GM19193 (cell line): ENCODE data around the gene WDR72.

Experiments used
- POLR2A ChIP-seq: IDR thresholded peaks from 4 replicates; pipeline ENCODE4 v1.6.1; 2011; ENCODE audit not compliant: insufficient read depth, insufficient read length; ENCODE audit errors: extremely low read depth

WDR72 gene

GRCh38 chr15:53721334-53722087, 38.0 kb downstream of the WDR72 start:
- TF ChIP-seq POLR2A, result no peak

- TF ChIP-seq POLR2A, result no peak
Observed at GRCh38 chr15:53716909-53717876, 42.3 kb downstream of the WDR72 start.

- TF ChIP-seq POLR2A, result no peak
Observed at GRCh38 chr15:53713218-53713617, 46.2 kb downstream of the WDR72 start.

- no peak for TF ChIP-seq POLR2A
Observed at GRCh38 chr15:53710906-53711305, 48.6 kb downstream of the WDR72 start.

- TF ChIP-seq POLR2A, result no peak
Observed at GRCh38 chr15:53709821-53710220, 49.6 kb downstream of the WDR72 start.

GRCh38 chr15:53695365-53695764, 64.1 kb downstream of the WDR72 start:
- TF ChIP-seq POLR2A, result no peak

- no peak for TF ChIP-seq POLR2A
Observed at GRCh38 chr15:53694476-53694874, 65.0 kb downstream of the WDR72 start.

- no peak for TF ChIP-seq POLR2A
Observed at GRCh38 chr15:53693729-53694475, 65.6 kb downstream of the WDR72 start.

GRCh38 chr15:53681056-53681455, 78.4 kb downstream of the WDR72 start:
- TF ChIP-seq POLR2A, result no peak

- no peak for TF ChIP-seq POLR2A
Observed at GRCh38 chr15:53675832-53676231, 83.6 kb downstream of the WDR72 start.

GRCh38 chr15:53671545-53671944, 87.9 kb downstream of the WDR72 start:
- TF ChIP-seq POLR2A, result no peak

- TF ChIP-seq POLR2A, result no peak
Observed at GRCh38 chr15:53670701-53671100, 88.8 kb downstream of the WDR72 start.

GRCh38 chr15:53665930-53666329, 93.5 kb downstream of the WDR72 start:
- TF ChIP-seq POLR2A, result no peak

- TF ChIP-seq POLR2A, result no peak
Observed at GRCh38 chr15:53658827-53659555, 100.5 kb downstream of the WDR72 start.
